Muscle layer of duodenum (tissue), 2 donors: ENCODE results near the gene ZNF385C.

Source experiments
- H3K27ac ChIP-seq: one replicate; pipeline ENCODE4 v1.7.0; 2013; ENCODE audit warnings: mild to moderate bottlenecking, low read length
- H3K27me3 ChIP-seq: one replicate; pipeline ENCODE4 v1.7.0; 2013; ENCODE audit warnings: low read depth, mild to moderate bottlenecking, control low read depth, low read length
- H3K36me3 ChIP-seq, 2 donors: one replicate each; pipeline ENCODE4 v1.7.0; 2013; ENCODE audit warnings: low read length in 2 of 2, control low read depth in 1 of 2, mild to moderate bottlenecking in 1 of 2; ENCODE audit not compliant: insufficient read depth in 2 of 2, control insufficient read depth in 1 of 2
- H3K4me1 ChIP-seq, 2 donors: one replicate each; pipeline ENCODE4 v1.7.0; 2013; ENCODE audit warnings: low read length in 2 of 2, mild to moderate bottlenecking in 2 of 2, control low read depth in 1 of 2, moderate library complexity in 1 of 2; ENCODE audit not compliant: insufficient read depth in 2 of 2, control insufficient read depth in 1 of 2
- H3K4me3 ChIP-seq, 2 donors: one replicate each; pipeline ENCODE4 v1.7.0; 2013; ENCODE audit warnings: low read length in 2 of 2, low read depth in 1 of 2, mild to moderate bottlenecking in 1 of 2
- H3K9me3 ChIP-seq, 2 donors: one replicate each; pipeline ENCODE4 v1.7.0; 2013; ENCODE audit warnings: low read length in 2 of 2, control low read depth in 1 of 2, mild to moderate bottlenecking in 1 of 2; ENCODE audit not compliant: control insufficient read depth in 1 of 2
- donor health status: healthy.

ZNF385C gene

GRCh38 chr17:42113293-42114069, 15.2 kb upstream of the ZNF385C start:
- Histone ChIP-seq H3K27me3 (no peaks in the 10 kb centered on the region), H3K4me1 (peaks cover 8 to 18% of the 10 kb centered on the region in 2 donors), H3K4me3 (peak overlapping the region in 1 of 2 donors; percentile 67), H3K9me3 (no peaks in the 10 kb centered on the region), H3K27ac (peak overlapping the region; percentile 96), H3K36me3 (peaks cover 0 to 22% of the 10 kb centered on the region in 2 donors)

GRCh38 chr17:42112552-42113176, 14.4 kb upstream of the ZNF385C start, which contains the start of gene DHX58:
TSS of gene DHX58 (minus strand) at chr17:42112714. CDS start at chr17:42111892, 822 bp downstream.
- peak within 1 kb of the TSS; percentile 96 for H3K27ac ChIP-seq
- peak within 1 kb of the TSS; percentile 67 to 83 for H3K4me3 ChIP-seq
- peaks cover 0 to 16% of the 10 kb centered on the region in 2 donors for H3K36me3 ChIP-seq
- no peaks in the 10 kb centered on the region for H3K27me3 ChIP-seq
- H3K4me1 ChIP-seq = peaks cover 8 to 18% of the 10 kb centered on the region in 2 donors
- H3K9me3 ChIP-seq = no peaks in the 10 kb centered on the region

- Histone ChIP-seq H3K9me3 (no peaks in the 10 kb centered on the region), H3K27ac (peak overlapping the region; percentile 96), H3K27me3 (no peaks in the 10 kb centered on the region), H3K4me3 (peak overlapping the region; percentile 67 to 83), H3K4me1 (peaks cover 8 to 18% of the 10 kb centered on the region in 2 donors), H3K36me3 (peaks cover 0 to 9% of the 10 kb centered on the region in 2 donors)
These were observed 13.7 kb upstream of the ZNF385C start for GRCh38 chr17:42111871-42112551.

GRCh38 chr17:42111265-42111636, 13.0 kb upstream of the ZNF385C start:
- Histone ChIP-seq H3K4me1 (peaks cover 8 to 18% of the 10 kb centered on the region in 2 donors), H3K4me3 (peak overlapping the region; percentile 67 to 83), H3K27ac (peak overlapping the region; percentile 96)

GRCh38 chr17:42110301-42111264, 12.3 kb upstream of the ZNF385C start:
- Histone ChIP-seq H3K9me3 (no peaks in the 10 kb centered on the region), H3K27ac (no peak overlapping the region), H3K36me3 (peaks cover 0 to 10% of the 10 kb centered on the region in 2 donors), H3K27me3 (no peaks in the 10 kb centered on the region), H3K4me1 (peaks cover 8 to 18% of the 10 kb centered on the region in 2 donors), H3K4me3 (no peak overlapping the region)

More at GRCh38 chr17:42111265-42111636, 13.0 kb upstream of the ZNF385C start:
- no peaks in the 10 kb centered on the region for H3K9me3 ChIP-seq
- peaks cover 0 to 7% of the 10 kb centered on the region in 2 donors for H3K36me3 ChIP-seq
- no peaks in the 10 kb centered on the region for H3K27me3 ChIP-seq

GRCh38 chr17:42109086-42109485, 10.8 kb upstream of the ZNF385C start:
- Histone ChIP-seq H3K9me3 (no peaks in the 10 kb centered on the region), H3K27me3 (no peaks in the 10 kb centered on the region), H3K4me1 (peaks cover 8 to 18% of the 10 kb centered on the region in 2 donors), H3K4me3 (no peak overlapping the region), H3K36me3 (peaks cover 0 to 25% of the 10 kb centered on the region in 2 donors), H3K27ac (no peak overlapping the region)

- no peak overlapping the region for H3K27ac ChIP-seq
- H3K9me3 ChIP-seq = no peaks in the 10 kb centered on the region
- H3K27me3 ChIP-seq = no peaks in the 10 kb centered on the region
- H3K36me3 ChIP-seq = peaks cover 0 to 32% of the 10 kb centered on the region in 2 donors
- H3K4me3 ChIP-seq = peak overlapping the region in 1 of 2 donors; percentile 14
- H3K4me1 ChIP-seq = peaks cover 6 to 14% of the 10 kb centered on the region in 2 donors
These were observed 9.6 kb upstream of the ZNF385C start for GRCh38 chr17:42107597-42108576.

GRCh38 chr17:42107124-42107523, 8.9 kb upstream of the ZNF385C start:
- peaks cover 4 to 12% of the 10 kb centered on the region in 2 donors for H3K4me1 ChIP-seq
- no peaks in the 10 kb centered on the region for H3K9me3 ChIP-seq
- no peak overlapping the region for H3K27ac ChIP-seq
- H3K36me3 ChIP-seq = peaks cover 0 to 32% of the 10 kb centered on the region in 2 donors
- no peak overlapping the region for H3K4me3 ChIP-seq
- H3K27me3 ChIP-seq = no peaks in the 10 kb centered on the region

GRCh38 chr17:42106009-42106408, 7.7 kb upstream of the ZNF385C start:
- Histone ChIP-seq H3K27me3 (no peaks in the 10 kb centered on the region), H3K4me1 (peaks cover 0 to 6% of the 10 kb centered on the region in 2 donors), H3K4me3 (no peak overlapping the region), H3K36me3 (peaks cover 0 to 32% of the 10 kb centered on the region in 2 donors), H3K9me3 (no peaks in the 10 kb centered on the region), H3K27ac (no peak overlapping the region)
